Activated naive CD4-positive, alpha-beta T cell treated with anti-CD3 and anti-CD28 coated beads for 36 hours (primary cell): ENCODE results near the gene SLC25A41. TPM values are rescaled to one million over a fixed set of nuclear protein-coding genes. Genes with fewer than 3 reads are reported as not detected.
A peak's percentile ranks its signal among the peaks of the same experiment; 100 is the strongest.
"Not testable (repeated sequence)": the region's sequence is repeated elsewhere in the genome, so short reads cannot be mapped to it uniquely, and the experiment has no call there.

Experiments used
- CTCF ChIA-PET: fragments of 350-600 bp; sonication (Branson Sonifier 250); formaldehyde crosslinking; loops from one replicate; lab custom pipeline; 2021; ENCODE audit warnings: antibody characterized with exemption; lab: Charles Lee
- DNase-seq: peaks from one replicate; pipeline ENCODE4 v3.0.0-alpha.2; 2020
- H3K27ac Mint-ChIP-seq: one replicate; pipeline ENCODE4 v1.8.0; 2021; ENCODE audit warnings: mild to moderate bottlenecking, mixed read lengths
- H3K27me3 Mint-ChIP-seq: one replicate; pipeline ENCODE4 v1.8.0; 2021; ENCODE audit warnings: low read depth, mixed read lengths
- H3K36me3 Mint-ChIP-seq: one replicate; pipeline ENCODE4 v1.8.0; 2021; ENCODE audit warnings: low read depth, mixed read lengths
- H3K4me1 Mint-ChIP-seq: one replicate; pipeline ENCODE4 v1.8.0; 2021; ENCODE audit warnings: low read depth, mixed read lengths
- H3K4me3 Mint-ChIP-seq: one replicate; pipeline ENCODE4 v1.8.0; 2021; ENCODE audit warnings: mild to moderate bottlenecking, moderate library complexity, mixed read lengths
- H3K9me3 Mint-ChIP-seq: one replicate; pipeline ENCODE4 v1.8.0; 2021; ENCODE audit warnings: mixed read lengths
- intact Hi-C: fragments of 100-400 bp; cut with micrococcal nuclease; formaldehyde crosslinking; loops from one replicate; pipeline ENCODE4 v1.15.1; 2023
- total RNA-seq, 2 experiments: library from RNA; stranded (reverse); gene quantifications; one replicate each; pipeline ENCODE4 v1.2.3, GENCODE V29; 2021

Gene SLC25A41
- total RNA-seq, 2 experiments from 2014 or later = not detected

- CTCF ChIA-PET = no interaction called here
- intact Hi-C loops = no loop called here
Observed at GRCh38 chr19:6439743-6440142, 6.2 kb upstream of the SLC25A41 start.

GRCh38 chr19:6433165-6433564, 398 bp downstream of the SLC25A41 start:
- intact Hi-C loops = no loop called here
- CTCF ChIA-PET = no interaction called here
- DNase-seq = no peak
- Mint-ChIP-seq H3K36me3 (no peaks in the 10 kb centered on the region), H3K27me3 (no peaks in the 10 kb centered on the region), H3K27ac (no peak overlapping the region), H3K9me3 (no peaks in the 10 kb centered on the region), H3K4me1 (peaks cover 9% of the 10 kb centered on the region), H3K4me3 (no peak overlapping the region)

More at GRCh38 chr19:6439743-6440142, 6.2 kb upstream of the SLC25A41 start:
- H3K36me3 Mint-ChIP-seq = no peaks in the 10 kb centered on the region
- no peak overlapping the region for H3K27ac Mint-ChIP-seq
- no peak overlapping the region for H3K4me3 Mint-ChIP-seq
- no peaks in the 10 kb centered on the region for H3K27me3 Mint-ChIP-seq
- DNase-seq = no peak
- H3K4me1 Mint-ChIP-seq = no peaks in the 10 kb centered on the region
- no peaks in the 10 kb centered on the region for H3K9me3 Mint-ChIP-seq

GRCh38 chr19:6431891-6432290, 1.7 kb downstream of the SLC25A41 start:
- Mint-ChIP-seq H3K4me1 (peaks cover 9% of the 10 kb centered on the region), H3K9me3 (no peaks in the 10 kb centered on the region), H3K27ac (no peak overlapping the region), H3K4me3 (no peak overlapping the region), H3K36me3 (no peaks in the 10 kb centered on the region), H3K27me3 (no peaks in the 10 kb centered on the region)
- intact Hi-C loops = no loop called here
- no peak for DNase-seq
- CTCF ChIA-PET = no interaction called here

- no peaks in the 10 kb centered on the region for H3K36me3 Mint-ChIP-seq
- DNase-seq = no peak
- peak overlapping the region; percentile 66 for H3K4me3 Mint-ChIP-seq
- CTCF ChIA-PET = no interaction called here
- peaks cover 20% of the 10 kb centered on the region for H3K4me1 Mint-ChIP-seq
- intact Hi-C loops = loop anchor here (5.0 kb wide), 1 partner anchor 53 kb away; the partner anchor contains the start of gene DENND1C
- no peaks in the 10 kb centered on the region for H3K27me3 Mint-ChIP-seq
- H3K27ac Mint-ChIP-seq = no peak overlapping the region
- H3K9me3 Mint-ChIP-seq = no peaks in the 10 kb centered on the region
Observed at GRCh38 chr19:6429419-6430221, 3.9 kb downstream of the SLC25A41 start.

- intact Hi-C loops = loop anchor here (5.0 kb wide), 1 partner anchor 53 kb away; the partner anchor contains the start of gene DENND1C
- H3K27ac Mint-ChIP-seq, H3K9me3 Mint-ChIP-seq, H3K36me3 Mint-ChIP-seq, H3K27me3 Mint-ChIP-seq, DNase-seq: not testable (repeated sequence)
- Mint-ChIP-seq H3K4me1 (peaks cover 20% of the 10 kb centered on the region), H3K4me3 (peak overlapping the region; percentile 66)
- CTCF ChIA-PET = interaction anchor here (0.7 kb wide), 1 partner anchor 395 kb away, joined by 3 read pairs; no protein-coding TSS in a partner anchor
Observed at GRCh38 chr19:6428692-6429418, 4.7 kb downstream of the SLC25A41 start.

- no peaks in the 10 kb centered on the region for H3K27me3 Mint-ChIP-seq
- peaks cover 11% of the 10 kb centered on the region for H3K36me3 Mint-ChIP-seq
- H3K27ac Mint-ChIP-seq = no peak overlapping the region
- CTCF ChIA-PET = no interaction called here
- no peak overlapping the region for H3K4me3 Mint-ChIP-seq
- no peak for DNase-seq
- peaks cover 33% of the 10 kb centered on the region for H3K4me1 Mint-ChIP-seq
- no peaks in the 10 kb centered on the region for H3K9me3 Mint-ChIP-seq
- intact Hi-C loops = loop anchor here (5.0 kb wide), 1 partner anchor 55 kb away; the partner anchor contains the start of gene DENND1C
Observed at GRCh38 chr19:6427131-6427530, 6.4 kb downstream of the SLC25A41 start.

- H3K4me3 Mint-ChIP-seq = peak overlapping the region; percentile 76
- H3K27me3 Mint-ChIP-seq = no peaks in the 10 kb centered on the region
- CTCF ChIA-PET = interaction anchor here (1.2 kb wide), 1 partner anchor 91 kb away, joined by 6 read pairs; no protein-coding TSS in a partner anchor
- peak; percentile 47 for DNase-seq
- H3K27ac Mint-ChIP-seq = peak overlapping the region; percentile 94
- H3K4me1 Mint-ChIP-seq = peaks cover 37% of the 10 kb centered on the region
- intact Hi-C loops = loop anchor here (1.0 to 5.0 kb wide), 8 partner anchors 33 to 522 kb away; partner anchors contain the start of genes CLPP, DENND1C, GPR108 and GTF2F1
- H3K9me3 Mint-ChIP-seq = no peaks in the 10 kb centered on the region
- H3K36me3 Mint-ChIP-seq = peaks cover 18% of the 10 kb centered on the region
Observed at GRCh38 chr19:6425732-6426620, 7.6 kb downstream of the SLC25A41 start.

GRCh38 chr19:6424939-6425731, 8.4 kb downstream of the SLC25A41 start:
- intact Hi-C loops = loop anchor here (1.0 to 5.0 kb wide), 8 partner anchors 32 to 521 kb away; partner anchors contain the start of genes CLPP, DENND1C, GPR108 and GTF2F1
- CTCF ChIA-PET = interaction anchor here (0.7 to 1.2 kb wide), 2 partner anchors 91 to 206 kb away, joined by 3 to 6 read pairs; no protein-coding TSS in a partner anchor
- peaks cover 36% of the 10 kb centered on the region for H3K4me1 Mint-ChIP-seq
- DNase-seq = peak; percentile 100
- peaks cover 24% of the 10 kb centered on the region for H3K36me3 Mint-ChIP-seq
- peak overlapping the region; percentile 94 for H3K27ac Mint-ChIP-seq
- H3K27me3 Mint-ChIP-seq = no peaks in the 10 kb centered on the region
- H3K9me3 Mint-ChIP-seq = no peaks in the 10 kb centered on the region
- H3K4me3 Mint-ChIP-seq = peak overlapping the region; percentile 76

- intact Hi-C loops = no loop called here
- Mint-ChIP-seq H3K27me3 (no peaks in the 10 kb centered on the region), H3K36me3 (peaks cover 27% of the 10 kb centered on the region), H3K4me1 (peaks cover 30% of the 10 kb centered on the region), H3K4me3 (peak within 1 kb of the TSS; percentile 89), H3K9me3 (no peaks in the 10 kb centered on the region), H3K27ac (peak within 1 kb of the TSS; percentile 94)
- DNase-seq = no peak
- CTCF ChIA-PET = interaction anchor here (0.7 kb wide), 1 partner anchor 207 kb away, joined by 3 read pairs; no protein-coding TSS in a partner anchor
Observed at GRCh38 chr19:6424195-6424938, 9.2 kb downstream of the SLC25A41 start, which contains the start of gene KHSRP. Gene KHSRP (minus strand): TSS chr19:6424811. CDS start chr19:6424701, 110 bp downstream.

- peaks cover 33% of the 10 kb centered on the region for H3K36me3 Mint-ChIP-seq
- intact Hi-C loops = no loop called here
Observed at GRCh38 chr19:6423499-6424194, 9.9 kb downstream of the SLC25A41 start.

More at GRCh38 chr19:6423499-6424194, 9.9 kb downstream of the SLC25A41 start:
- no peaks in the 10 kb centered on the region for H3K27me3 Mint-ChIP-seq
- H3K27ac Mint-ChIP-seq = peak overlapping the region; percentile 78
- no peaks in the 10 kb centered on the region for H3K9me3 Mint-ChIP-seq
- H3K4me3 Mint-ChIP-seq = peak overlapping the region; percentile 89
- peaks cover 30% of the 10 kb centered on the region for H3K4me1 Mint-ChIP-seq
- peak; percentile 55 for DNase-seq
- CTCF ChIA-PET = no interaction called here
